Neural crest cell (in vitro differentiated cells): ENCODE data around the gene PANX2. TPM values are rescaled to one million over a fixed set of nuclear protein-coding genes. Genes with fewer than 3 reads are reported as not detected.
A peak's percentile ranks its signal among the peaks of the same experiment; 100 is the strongest.

Source experiments
- DNase-seq: peaks from one replicate; pipeline ENCODE4 v3.0.0; 2021; ENCODE audit warnings: low read depth, mixed read lengths, low spot score
- H3K27ac Mint-ChIP-seq: one replicate; pipeline ENCODE4 v1.8.0; 2021; ENCODE audit warnings: mild to moderate bottlenecking, mixed read lengths; ENCODE audit not compliant: unreplicated experiment
- H3K27me3 Mint-ChIP-seq: 2 replicates; pipeline ENCODE4 v1.8.0; 2021; ENCODE audit warnings: low read depth, mild to moderate bottlenecking, mixed read lengths
- H3K36me3 Mint-ChIP-seq: 2 replicates; pipeline ENCODE4 v1.8.0; 2021; ENCODE audit warnings: low read depth, mild to moderate bottlenecking, mixed read lengths
- H3K4me1 Mint-ChIP-seq: 2 replicates; pipeline ENCODE4 v1.8.0; 2021; ENCODE audit warnings: mixed read lengths
- H3K4me3 Mint-ChIP-seq: one replicate; pipeline ENCODE4 v1.8.0; 2021; ENCODE audit warnings: mild to moderate bottlenecking, mixed read lengths
- H3K9me3 Mint-ChIP-seq: 2 replicates; pipeline ENCODE4 v1.8.0; 2021; ENCODE audit warnings: mixed read lengths
- CTCF ChIP-seq: fragments of 200-600 bp; sonication (generic); conservative IDR thresholded peaks from 2 replicates; pipeline ENCODE4 v1.5.0; 2021; ENCODE audit warnings: antibody characterized with exemption, mild to moderate bottlenecking
- total RNA-seq: library from RNA; stranded (reverse); gene quantifications from 2 replicates; pipeline ENCODE4 v1.2.1, GENCODE V29; 2021

PANX2 gene
- total RNA-seq, 1 donor from 2014 or later: 2.5 TPM

GRCh38 chr22:50193621-50194020 is 23.1 kb downstream of the PANX2 start:
- Mint-ChIP-seq H3K27ac (no peak overlapping the region), H3K4me1 (peaks cover 5% of the 10 kb centered on the region), H3K27me3 (no peaks in the 10 kb centered on the region), H3K4me3 (no peak overlapping the region), H3K36me3 (no peaks in the 10 kb centered on the region), H3K9me3 (no peaks in the 10 kb centered on the region)
- TF ChIP-seq CTCF: no peak
- DNase-seq: no peak

GRCh38 chr22:50194037-50194805 is 23.7 kb downstream of the PANX2 start:
- no peaks in the 10 kb centered on the region for H3K36me3 Mint-ChIP-seq
- H3K27ac Mint-ChIP-seq: no peak overlapping the region
- no peak for TF ChIP-seq CTCF
- H3K9me3 Mint-ChIP-seq: no peaks in the 10 kb centered on the region
- no peak overlapping the region for H3K4me3 Mint-ChIP-seq
- no peaks in the 10 kb centered on the region for H3K27me3 Mint-ChIP-seq
- no peak for DNase-seq
- H3K4me1 Mint-ChIP-seq: peaks cover 5% of the 10 kb centered on the region

- TF ChIP-seq CTCF: no peak
- Mint-ChIP-seq H3K36me3 (no peaks in the 10 kb centered on the region), H3K27ac (no peak overlapping the region), H3K9me3 (no peaks in the 10 kb centered on the region), H3K4me1 (peaks cover 3% of the 10 kb centered on the region), H3K4me3 (no peak overlapping the region), H3K27me3 (no peaks in the 10 kb centered on the region)
- no peak for DNase-seq
Observed at GRCh38 chr22:50196256-50196655, 25.7 kb downstream of the PANX2 start.

GRCh38 chr22:50197000-50197800 is 26.7 kb downstream of the PANX2 start:
- H3K27ac Mint-ChIP-seq: no peak overlapping the region
- no peak for TF ChIP-seq CTCF
- no peak for DNase-seq
- H3K36me3 Mint-ChIP-seq: no peaks in the 10 kb centered on the region
- no peaks in the 10 kb centered on the region for H3K9me3 Mint-ChIP-seq
- no peak overlapping the region for H3K4me3 Mint-ChIP-seq
- H3K27me3 Mint-ChIP-seq: no peaks in the 10 kb centered on the region
- H3K4me1 Mint-ChIP-seq: peaks cover 5% of the 10 kb centered on the region

- TF ChIP-seq CTCF: no peak
- peak overlapping the region; percentile 47 for H3K4me3 Mint-ChIP-seq
- H3K4me1 Mint-ChIP-seq: peaks cover 10% of the 10 kb centered on the region
- no peak overlapping the region for H3K27ac Mint-ChIP-seq
- no peaks in the 10 kb centered on the region for H3K27me3 Mint-ChIP-seq
- DNase-seq: no peak
- H3K9me3 Mint-ChIP-seq: no peaks in the 10 kb centered on the region
- peaks cover 3% of the 10 kb centered on the region for H3K36me3 Mint-ChIP-seq
Observed at GRCh38 chr22:50197856-50198623, 27.5 kb downstream of the PANX2 start.
